ENCODE results near the gene KIF15.

GRCh38 chr3:44865272-44866035 lies 103.9 kb downstream of the KIF15 start:
- TF ChIP-seq TAF1 (IDR thresholded peaks at IDR 0.05; ENCODE audit: borderline replicate concordance, low read depth, low read length) (no peak), POLR2A (IDR thresholded peaks at IDR 0.05; ENCODE audit: low read depth, low read length) (no peak), POLR2AphosphoS5 (IDR thresholded peaks at IDR 0.05; ENCODE audit: low read depth, low read length) (no peak)

Data from GM12892 (cell line).